Measurements from ENCODE around the gene RNF220. TPM values are rescaled to one million over a fixed set of nuclear protein-coding genes. Genes with fewer than 3 reads are reported as not detected.

RNF220 gene
- total and polyA plus RNA-seq, 2 of the 4 experiments (the other 2 are of a cell fraction), result 71.8 to 77.1 TPM

GRCh38 chr1:44646261-44647110 is 241.4 kb downstream of the RNF220 start:
- Histone ChIP-seq H3K36me3 (ENCODE audit: control insufficient read depth, insufficient read depth, low read length) (peaks cover 62% of the 10 kb centered on the region), H3K9me1 (ENCODE audit: insufficient read depth, low read length) (peaks cover 22% of the 10 kb centered on the region), H2BK5ac (ENCODE audit: low read depth, low read length, poor library complexity, severe bottlenecking) (peak overlapping the region; percentile 75), H4K8ac (ENCODE audit: low read depth in 2 of 2, low read length in 2 of 2) (peak overlapping the region; percentile 62 to 81), H3K4me1 (ENCODE audit: control insufficient read depth, insufficient read depth, low read length) (peaks cover 19% of the 10 kb centered on the region), H2AK9ac (replicated peaks; ENCODE audit: low read depth, low read length, poor library complexity) (peak overlapping the region; percentile 7), H2AK5ac (ENCODE audit: low read depth, low read length) (peak overlapping the region; percentile 56), H3K79me1 (ENCODE audit: low read depth in 1 of 2, low read length in 2 of 2) (peaks cover 7 to 40% of the 10 kb centered on the region in 2 experiments; a peak in 3 of 4 replicates), H3K4me3 (ENCODE audit: insufficient read depth, low read depth, low read length) (no peak overlapping the region), H3K4me2 (ENCODE audit: low read depth, low read length) (peak overlapping the region; percentile 63), H3K9ac (ENCODE audit: low read depth, low read length) (no peak overlapping the region), H2AFZ (replicated peaks; ENCODE audit: low read length, poor library complexity) (peak overlapping the region; percentile 64), H4K5ac (ENCODE audit: low read depth, low read length) (peak overlapping the region; percentile 15; the same call in 1 of the 2 replicates), H3K9me3 (ENCODE audit: control insufficient read depth, insufficient read depth, low read length) (no peaks in the 10 kb centered on the region), H3K18ac (ENCODE audit: low read depth, low read length) (peak overlapping the region; percentile 4; the same call in 1 of the 2 replicates), H3K23ac (ENCODE audit: low read depth, low read length) (0 out of 2 replicates have a peak overlapping the region, but pooled peaks have one; percentile 62), H3K27me3 (ENCODE audit: control insufficient read depth, insufficient read depth, low read length) (no peaks in the 10 kb centered on the region), H3K14ac (replicated peaks; ENCODE audit: low read depth, low read length) (peak overlapping the region; percentile 84; the same call in 1 of the 2 replicates), H2BK15ac (ENCODE audit: low read depth, low read length) (peak overlapping the region; percentile 84; the same call in 1 of the 3 replicates), H3K4ac (ENCODE audit: low read depth, low read length) (peak overlapping the region; percentile 93), H4K20me1 (ENCODE audit: insufficient read depth, low read length) (peaks cover 43% of the 10 kb centered on the region), H2BK20ac (ENCODE audit: low read depth, low read length) (peak overlapping the region; percentile 57; the same call in 1 of the 2 replicates), H3K56ac (ENCODE audit: extremely low read depth, insufficient read depth, low read length) (no peak overlapping the region), H2BK120ac (ENCODE audit: low read depth, low read length) (peak overlapping the region; percentile 62), H4K91ac (ENCODE audit: insufficient read depth, low read depth, low read length) (0 out of 2 replicates have a peak overlapping the region, but pooled peaks have one; percentile 82), H3K27ac (ENCODE audit: insufficient read depth, low read length) (peak overlapping the region; percentile 74)
- DNase-seq (peak; percentile 88), ATAC-seq (ENCODE audit: low read depth) (peak; percentile 84)
- BruUV-seq (replicated peaks), result no TSS peak
- POLR2A ChIA-PET (ENCODE audit: unreplicated experiment), result interaction anchor here (1.0 kb wide), 1 partner anchor 14 kb away, joined by 5 read pairs; no protein-coding TSS in a partner anchor
- in situ Hi-C loops (cut with MboI; ENCODE audit: low sequenced_read_pairs), result no loop called here
- intact Hi-C loops (cut with micrococcal nuclease), result loop anchor here (1.0 kb wide), 1 partner anchor 15 kb away; no protein-coding TSS in a partner anchor
- no CpG with 5 or more reads among the region's 28 CpGs for WGBS, 2 experiments (ENCODE audit: extremely low coverage in 2 of 2, insufficient read length in 1 of 2)
- CTCF ChIA-PET, result interaction anchor here (1.3 to 1.4 kb wide), 2 partner anchors 9 to 38 kb away, joined by 3 to 7 read pairs; no protein-coding TSS in a partner anchor
- dilution Hi-C loops (cut with HindIII; ENCODE audit: low sequenced_read_pairs, unreplicated experiment), result no loop called here
- TF ChIP-seq CEBPB (IDR thresholded peaks at IDR 0.05; ENCODE audit: low read depth, low read length) (peak; percentile 59), NFE2L2 (IDR thresholded peaks at IDR 0.05; ENCODE audit: low read depth, low read length) (no peak), RCOR1 (IDR thresholded peaks at IDR 0.05; ENCODE audit: insufficient replicate concordance, low read length) (peak; percentile 36), SMC3 (IDR thresholded peaks at IDR 0.05; ENCODE audit: low read depth, low read length) (peak; percentile 1; the same call in 1 of the 2 replicates), MAZ (IDR thresholded peaks at IDR 0.05; ENCODE audit: borderline replicate concordance, low read depth, low read length) (peak; percentile 66; the same call in 1 of the 2 replicates), MXI1 (IDR thresholded peaks at IDR 0.05; ENCODE audit: borderline replicate concordance, low read depth, low read length) (no peak), MAFK (IDR thresholded peaks at IDR 0.05; ENCODE audit: low read depth, low read length) (no peak), RFX5 (IDR thresholded peaks at IDR 0.05; ENCODE audit: low read depth, low read length) (no peak), CHD1 (IDR thresholded peaks at IDR 0.05; ENCODE audit: low read depth, low read length) (0 out of 2 replicates have a peak, but pooled peaks have one; percentile 29), FOS (IDR thresholded peaks at IDR 0.05; ENCODE audit: low read depth, low read length) (peak; percentile 84), ELK1 (IDR thresholded peaks at IDR 0.05; ENCODE audit: borderline replicate concordance, low read depth, low read length) (no peak), USF2 (IDR thresholded peaks at IDR 0.05; ENCODE audit: low read depth, low read length) (no peak), BHLHE40 (IDR thresholded peaks at IDR 0.05; ENCODE audit: low read depth, low read length) (peak; percentile 70), POLR2A (IDR thresholded peaks at IDR 0.05; ENCODE audit: low read depth, low read length) (no peak)
